ENCODE data around the gene CCSAP.

Gene CCSAP

DNA sequence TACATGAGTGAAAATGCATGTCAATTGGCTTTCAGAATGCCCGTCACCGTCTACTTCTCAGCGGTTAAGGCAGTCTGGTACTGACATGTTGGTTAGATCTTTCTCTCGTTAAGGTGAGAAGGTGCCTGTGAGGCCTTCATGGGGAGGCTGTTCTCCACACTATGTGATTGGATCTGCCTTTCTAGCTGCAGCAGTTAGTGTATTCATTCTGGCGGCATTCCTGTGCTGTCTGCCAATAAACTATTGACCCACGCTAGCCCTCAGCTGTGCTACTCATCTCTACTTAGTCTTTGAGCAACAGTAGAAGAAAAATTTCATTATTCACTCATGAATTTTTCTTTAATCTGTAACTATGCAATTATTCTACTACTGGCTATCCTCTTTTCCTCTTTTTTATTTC is 32.0 kb downstream of the CCSAP start:
- Histone ChIP-seq H3K4me3 (ENCODE audit: low read depth in 1 of 5, low read length in 5 of 5) (no peak overlapping the region), H3K4me1 (ENCODE audit: control insufficient read depth in 5 of 5, insufficient read depth in 5 of 5, low read length in 5 of 5) (no peaks in the 10 kb centered on the region), H3K27ac (ENCODE audit: low read depth, low read length) (no peak overlapping the region), H3K27me3 (ENCODE audit: control insufficient read depth in 5 of 5, insufficient read depth in 4 of 5, low read length in 5 of 5) (no peaks in the 10 kb centered on the region), H3K36me3 (ENCODE audit: control insufficient read depth in 5 of 5, insufficient read depth in 5 of 5, low read length in 5 of 5) (peaks cover 0 to 34% (median 27%) of the 10 kb centered on the region in 5 donors), H3K9me3 (ENCODE audit: control insufficient read depth in 5 of 5, low read length in 5 of 5) (no peaks in the 10 kb centered on the region), H3K9ac (ENCODE audit: low read length in 5 of 5) (no peak overlapping the region)

- H3K9me3 ChIP-seq (ENCODE audit: control insufficient read depth in 5 of 5, low read length in 5 of 5), result no peaks in the 10 kb centered on the region
- H3K27ac ChIP-seq (ENCODE audit: low read depth, low read length), result no peak overlapping the region
- no peak overlapping the region for H3K4me3 ChIP-seq (ENCODE audit: low read depth in 1 of 5, low read length in 5 of 5)
- H3K36me3 ChIP-seq (ENCODE audit: control insufficient read depth in 5 of 5, insufficient read depth in 5 of 5, low read length in 5 of 5), result peaks cover 3 to 34% (median 27%) of the 10 kb centered on the region in 5 donors
- no peaks in the 10 kb centered on the region for H3K27me3 ChIP-seq (ENCODE audit: control insufficient read depth in 5 of 5, insufficient read depth in 4 of 5, low read length in 5 of 5)
- no peaks in the 10 kb centered on the region for H3K4me1 ChIP-seq (ENCODE audit: control insufficient read depth in 5 of 5, insufficient read depth in 5 of 5, low read length in 5 of 5)
- H3K9ac ChIP-seq (ENCODE audit: low read length in 5 of 5), result no peak overlapping the region
Observed at GRCh38 chr1:229309684-229310083, 33.2 kb downstream of the CCSAP start.

DNA sequence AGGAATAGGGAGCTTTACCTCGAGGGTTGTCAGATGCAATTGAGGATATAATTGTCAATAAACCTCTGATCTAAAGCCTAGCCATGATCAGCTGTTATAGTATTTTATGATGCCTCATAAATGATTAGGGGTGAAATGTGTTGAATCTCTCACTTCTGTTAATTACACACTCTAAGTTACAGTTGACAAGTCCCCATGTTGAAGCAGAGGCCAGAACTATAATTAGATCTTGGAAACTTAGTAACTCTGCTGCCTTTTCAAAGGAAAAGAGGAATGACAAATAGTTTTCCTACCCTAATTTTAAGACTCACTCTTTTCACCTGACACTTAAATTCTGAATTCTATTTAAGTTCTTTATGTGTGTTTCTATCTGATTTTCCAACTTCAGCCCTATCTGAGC is 33.8 kb downstream of the CCSAP start:
- H3K4me3 ChIP-seq (ENCODE audit: low read depth in 1 of 5, low read length in 5 of 5), result no peak overlapping the region
- no peaks in the 10 kb centered on the region for H3K9me3 ChIP-seq (ENCODE audit: control insufficient read depth in 5 of 5, low read length in 5 of 5)
- H3K27me3 ChIP-seq (ENCODE audit: control insufficient read depth in 5 of 5, insufficient read depth in 4 of 5, low read length in 5 of 5), result no peaks in the 10 kb centered on the region
- H3K27ac ChIP-seq (ENCODE audit: low read depth, low read length), result no peak overlapping the region
- no peaks in the 10 kb centered on the region for H3K4me1 ChIP-seq (ENCODE audit: control insufficient read depth in 5 of 5, insufficient read depth in 5 of 5, low read length in 5 of 5)
- H3K9ac ChIP-seq (ENCODE audit: low read length in 5 of 5), result no peak overlapping the region
- H3K36me3 ChIP-seq (ENCODE audit: control insufficient read depth in 5 of 5, insufficient read depth in 5 of 5, low read length in 5 of 5), result peaks cover 4 to 37% (median 29%) of the 10 kb centered on the region in 5 donors

- no peaks in the 10 kb centered on the region for H3K9me3 ChIP-seq (ENCODE audit: control insufficient read depth in 5 of 5, low read length in 5 of 5)
- no peaks in the 10 kb centered on the region for H3K27me3 ChIP-seq (ENCODE audit: control insufficient read depth in 5 of 5, insufficient read depth in 4 of 5, low read length in 5 of 5)
- no peak overlapping the region for H3K4me3 ChIP-seq (ENCODE audit: low read depth in 1 of 5, low read length in 5 of 5)
- peaks cover 17 to 46% (median 42%) of the 10 kb centered on the region in 5 donors for H3K36me3 ChIP-seq (ENCODE audit: control insufficient read depth in 5 of 5, insufficient read depth in 5 of 5, low read length in 5 of 5)
- no peaks in the 10 kb centered on the region for H3K4me1 ChIP-seq (ENCODE audit: control insufficient read depth in 5 of 5, insufficient read depth in 5 of 5, low read length in 5 of 5)
- H3K9ac ChIP-seq (ENCODE audit: low read length in 5 of 5), result no peak overlapping the region
- H3K27ac ChIP-seq (ENCODE audit: low read depth, low read length), result no peak overlapping the region
Observed at GRCh38 chr1:229305392-229305791, 37.5 kb downstream of the CCSAP start.

DNA sequence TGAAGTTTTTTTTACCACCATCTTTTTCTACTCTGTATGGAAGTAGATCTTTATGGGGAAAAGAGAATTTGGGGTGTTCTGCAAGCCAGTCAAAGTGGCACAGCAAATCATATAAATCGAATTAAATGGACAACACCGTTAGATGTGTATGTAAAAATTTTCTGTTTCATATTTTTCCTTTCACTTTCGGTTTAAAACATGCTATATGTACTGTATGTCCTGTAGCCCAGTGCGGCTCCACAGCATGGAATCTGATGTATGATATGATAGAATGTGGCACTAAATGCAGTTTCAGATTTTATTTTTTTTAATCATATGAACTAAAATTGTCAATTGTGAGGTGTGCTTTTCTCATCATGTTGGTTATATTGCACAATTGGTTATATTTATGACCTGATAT is 39.0 kb downstream of the CCSAP start:
- H3K27me3 ChIP-seq (ENCODE audit: control insufficient read depth in 5 of 5, insufficient read depth in 4 of 5, low read length in 5 of 5), result no peaks in the 10 kb centered on the region
- no peak overlapping the region for H3K27ac ChIP-seq (ENCODE audit: low read depth, low read length)
- no peak overlapping the region for H3K9ac ChIP-seq (ENCODE audit: low read length in 5 of 5)
- H3K36me3 ChIP-seq (ENCODE audit: control insufficient read depth in 5 of 5, insufficient read depth in 5 of 5, low read length in 5 of 5), result peaks cover 30 to 60% (median 55%) of the 10 kb centered on the region in 5 donors
- no peaks in the 10 kb centered on the region for H3K4me1 ChIP-seq (ENCODE audit: control insufficient read depth in 5 of 5, insufficient read depth in 5 of 5, low read length in 5 of 5)
- H3K4me3 ChIP-seq (ENCODE audit: low read depth in 1 of 5, low read length in 5 of 5), result no peak overlapping the region
- no peaks in the 10 kb centered on the region for H3K9me3 ChIP-seq (ENCODE audit: control insufficient read depth in 5 of 5, low read length in 5 of 5)

DNA sequence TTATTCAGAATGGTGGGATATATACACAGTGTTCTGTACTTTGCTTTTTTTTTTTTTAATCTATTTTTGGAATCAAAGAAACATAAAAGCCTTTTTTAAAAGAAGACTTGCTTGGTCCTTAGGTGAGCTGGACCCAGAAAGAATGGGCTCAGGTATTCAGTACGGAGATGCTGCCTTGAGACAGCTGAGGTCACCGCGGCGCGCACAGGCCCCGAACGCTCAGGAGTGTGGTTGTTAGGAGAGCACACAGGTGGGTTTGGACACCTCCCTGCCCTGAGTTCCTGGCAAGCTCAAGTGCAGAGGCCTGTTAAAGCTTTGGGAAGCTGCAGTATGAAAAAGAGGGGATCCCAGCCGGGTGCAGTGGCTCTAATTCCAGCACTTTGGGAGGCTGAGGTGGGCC is 40.1 kb downstream of the CCSAP start:
- Histone ChIP-seq H3K4me3 (ENCODE audit: low read depth in 1 of 5, low read length in 5 of 5) (no peak overlapping the region), H3K27ac (ENCODE audit: low read depth, low read length) (no peak overlapping the region), H3K9me3 (ENCODE audit: control insufficient read depth in 5 of 5, low read length in 5 of 5) (no peaks in the 10 kb centered on the region), H3K27me3 (ENCODE audit: control insufficient read depth in 5 of 5, insufficient read depth in 4 of 5, low read length in 5 of 5) (no peaks in the 10 kb centered on the region), H3K4me1 (ENCODE audit: control insufficient read depth in 5 of 5, insufficient read depth in 5 of 5, low read length in 5 of 5) (no peaks in the 10 kb centered on the region), H3K36me3 (ENCODE audit: control insufficient read depth in 5 of 5, insufficient read depth in 5 of 5, low read length in 5 of 5) (peaks cover 32 to 58% (median 48%) of the 10 kb centered on the region in 5 donors), H3K9ac (ENCODE audit: low read length in 5 of 5) (no peak overlapping the region)

GRCh38 chr1:229300099-229300757 is 42.6 kb downstream of the CCSAP start:
- no peaks in the 10 kb centered on the region for H3K27me3 ChIP-seq (ENCODE audit: control insufficient read depth in 5 of 5, insufficient read depth in 4 of 5, low read length in 5 of 5)
- no peak overlapping the region for H3K27ac ChIP-seq (ENCODE audit: low read depth, low read length)
- no peaks in the 10 kb centered on the region for H3K9me3 ChIP-seq (ENCODE audit: control insufficient read depth in 5 of 5, low read length in 5 of 5)
- H3K9ac ChIP-seq (ENCODE audit: low read length in 5 of 5), result no peak overlapping the region
- no peak overlapping the region for H3K4me3 ChIP-seq (ENCODE audit: low read depth in 1 of 5, low read length in 5 of 5)
- H3K4me1 ChIP-seq (ENCODE audit: control insufficient read depth in 5 of 5, insufficient read depth in 5 of 5, low read length in 5 of 5), result no peaks in the 10 kb centered on the region
- peaks cover 35 to 66% (median 45%) of the 10 kb centered on the region in 5 donors for H3K36me3 ChIP-seq (ENCODE audit: control insufficient read depth in 5 of 5, insufficient read depth in 5 of 5, low read length in 5 of 5)

DNA sequence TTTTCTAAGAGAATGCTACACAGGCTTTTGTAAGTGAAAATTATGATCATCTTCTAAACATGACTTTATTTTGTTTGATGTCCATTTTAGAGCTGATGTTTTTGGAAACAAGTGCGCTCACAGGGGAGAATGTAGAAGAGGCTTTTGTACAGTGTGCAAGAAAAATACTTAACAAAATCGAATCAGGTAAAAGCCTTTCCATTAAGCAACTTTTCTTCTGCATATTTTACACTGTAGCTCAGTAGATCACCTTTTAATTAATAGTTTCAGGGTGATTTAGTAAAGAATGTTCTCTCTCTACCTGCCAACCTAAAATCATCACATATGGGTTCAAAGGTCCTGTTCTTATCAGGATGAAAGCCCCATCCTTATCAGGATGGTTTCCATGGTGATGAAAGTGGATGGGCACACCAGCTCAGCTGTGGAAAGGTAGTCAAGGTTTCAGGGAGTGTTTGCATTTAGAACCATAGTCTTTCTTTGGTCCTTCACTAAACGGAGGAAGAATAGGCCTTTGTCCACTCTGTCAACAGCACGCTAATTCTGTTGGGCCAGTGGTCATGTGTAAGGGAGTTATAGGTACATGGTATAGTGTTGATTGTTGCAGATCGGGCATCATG is 43.9 kb downstream of the CCSAP start:
- Histone ChIP-seq H3K36me3 (ENCODE audit: control insufficient read depth in 5 of 5, insufficient read depth in 5 of 5, low read length in 5 of 5) (peaks cover 32 to 62% (median 42%) of the 10 kb centered on the region in 5 donors), H3K27ac (ENCODE audit: low read depth, low read length) (no peak overlapping the region), H3K27me3 (ENCODE audit: control insufficient read depth in 5 of 5, insufficient read depth in 4 of 5, low read length in 5 of 5) (no peaks in the 10 kb centered on the region), H3K4me3 (ENCODE audit: low read depth in 1 of 5, low read length in 5 of 5) (no peak overlapping the region), H3K9ac (ENCODE audit: low read length in 5 of 5) (no peak overlapping the region), H3K9me3 (ENCODE audit: control insufficient read depth in 5 of 5, low read length in 5 of 5) (no peaks in the 10 kb centered on the region), H3K4me1 (ENCODE audit: control insufficient read depth in 5 of 5, insufficient read depth in 5 of 5, low read length in 5 of 5) (no peaks in the 10 kb centered on the region)

- H3K36me3 ChIP-seq (ENCODE audit: control insufficient read depth in 5 of 5, insufficient read depth in 5 of 5, low read length in 5 of 5), result peaks cover 26 to 61% (median 36%) of the 10 kb centered on the region in 5 donors
- no peaks in the 10 kb centered on the region for H3K27me3 ChIP-seq (ENCODE audit: control insufficient read depth in 5 of 5, insufficient read depth in 4 of 5, low read length in 5 of 5)
- H3K4me1 ChIP-seq (ENCODE audit: control insufficient read depth in 5 of 5, insufficient read depth in 5 of 5, low read length in 5 of 5), result no peaks in the 10 kb centered on the region
- H3K27ac ChIP-seq (ENCODE audit: low read depth, low read length), result no peak overlapping the region
- no peak overlapping the region for H3K9ac ChIP-seq (ENCODE audit: low read length in 5 of 5)
- H3K9me3 ChIP-seq (ENCODE audit: control insufficient read depth in 5 of 5, low read length in 5 of 5), result no peaks in the 10 kb centered on the region
- H3K4me3 ChIP-seq (ENCODE audit: low read depth in 1 of 5, low read length in 5 of 5), result no peak overlapping the region
Observed at GRCh38 chr1:229298420-229298819, 44.4 kb downstream of the CCSAP start.

DNA sequence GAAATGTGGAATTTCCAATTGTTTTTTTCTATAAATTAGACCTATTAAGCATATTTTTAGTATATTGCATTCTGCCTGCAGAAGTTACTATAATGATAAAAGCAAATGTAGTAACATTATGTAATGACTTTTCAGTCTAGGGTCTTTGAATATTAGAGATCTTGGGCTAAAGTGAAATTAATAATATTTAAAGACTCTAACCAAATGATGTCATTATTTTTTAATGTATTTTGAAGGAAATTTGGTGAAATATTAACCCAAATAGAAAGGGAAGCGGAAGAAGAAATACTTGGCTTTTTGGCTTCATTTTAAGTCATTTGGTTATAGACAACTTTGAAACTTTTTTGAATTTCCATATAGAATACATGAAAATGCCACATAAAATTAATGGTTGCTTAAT is 45.1 kb downstream of the CCSAP start:
- peaks cover 24 to 58% (median 32%) of the 10 kb centered on the region in 5 donors for H3K36me3 ChIP-seq (ENCODE audit: control insufficient read depth in 5 of 5, insufficient read depth in 5 of 5, low read length in 5 of 5)
- H3K27me3 ChIP-seq (ENCODE audit: control insufficient read depth in 5 of 5, insufficient read depth in 4 of 5, low read length in 5 of 5), result no peaks in the 10 kb centered on the region
- no peak overlapping the region for H3K9ac ChIP-seq (ENCODE audit: low read length in 5 of 5)
- H3K4me1 ChIP-seq (ENCODE audit: control insufficient read depth in 5 of 5, insufficient read depth in 5 of 5, low read length in 5 of 5), result no peaks in the 10 kb centered on the region
- no peak overlapping the region for H3K27ac ChIP-seq (ENCODE audit: low read depth, low read length)
- H3K4me3 ChIP-seq (ENCODE audit: low read depth in 1 of 5, low read length in 5 of 5), result no peak overlapping the region
- no peaks in the 10 kb centered on the region for H3K9me3 ChIP-seq (ENCODE audit: control insufficient read depth in 5 of 5, low read length in 5 of 5)
